Measurements from ENCODE around the gene CERS6.

GRCh38 chr2:168459256-168459655 is 3.2 kb downstream of the CERS6 start:
- TF ChIP-seq CTCF (IDR thresholded peaks at IDR 0.05) = no peak
- no peak for TF ChIP-seq POLR2AphosphoS5 (IDR thresholded peaks at IDR 0.05; ENCODE audit: low read depth, low read length)
